Lung (tissue), 12 donors: Measurements from ENCODE around the gene COPS6. TPM values are rescaled to one million over a fixed set of nuclear protein-coding genes. Genes with fewer than 3 reads are reported as not detected.
A peak's percentile ranks its signal among the peaks of the same experiment; 100 is the strongest.

Experiments used
- ATAC-seq: fragments of 200-7000 bp; cut with Tn5 transposase; one replicate; pipeline ENCODE4 v1.9.1; 2020; ENCODE audit warnings: moderate number of reproducible peaks; ENCODE audit not compliant: insufficient read depth, low FRiP score
- DNase-seq, 3 donors: peaks; one replicate each; pipeline ENCODE4 v3.0.0-alpha.2; 2013 to 2017
- H3K27ac ChIP-seq, 2 donors: one replicate each; pipeline ENCODE4 v1.5.1; 2013; ENCODE audit warnings: mild to moderate bottlenecking in 2 of 2, moderate library complexity in 2 of 2, control low read depth in 1 of 2, inconsistent platforms in 1 of 2, low read depth in 1 of 2, low read length in 1 of 2
- H3K27me3 ChIP-seq, 3 donors: one replicate each; pipeline ENCODE4 v1.5.1; 2013; ENCODE audit warnings: low read length in 2 of 3; ENCODE audit not compliant: control insufficient read depth in 3 of 3, insufficient read depth in 3 of 3
- H3K36me3 ChIP-seq, 4 donors: one replicate each; pipeline ENCODE4 v1.5.1; 2013; ENCODE audit warnings: low read length in 4 of 4, mild to moderate bottlenecking in 1 of 4, moderate library complexity in 1 of 4; ENCODE audit not compliant: control insufficient read depth in 4 of 4, insufficient read depth in 4 of 4
- H3K4me1 ChIP-seq, 5 donors: one replicate each; pipeline ENCODE4 v1.5.1; 2013; ENCODE audit warnings: low read length in 5 of 5, mild to moderate bottlenecking in 2 of 5, moderate library complexity in 1 of 5; ENCODE audit not compliant: control insufficient read depth in 5 of 5, insufficient read depth in 5 of 5
- H3K4me3 ChIP-seq: one replicate; pipeline ENCODE4 v1.5.1; 2013; ENCODE audit warnings: mild to moderate bottlenecking, control low read depth, moderate library complexity
- H3K9ac ChIP-seq, 2 donors: one replicate each; pipeline ENCODE4 v1.5.1; 2013; ENCODE audit warnings: low read length in 2 of 2, control low read depth in 1 of 2; ENCODE audit not compliant: insufficient read depth in 1 of 2
- H3K9me3 ChIP-seq, 4 donors: one replicate each; pipeline ENCODE4 v1.5.1; 2013; ENCODE audit warnings: low read length in 3 of 4, mild to moderate bottlenecking in 1 of 4, moderate library complexity in 1 of 4; ENCODE audit not compliant: control insufficient read depth in 4 of 4, insufficient read depth in 3 of 4
- CTCF ChIP-seq: IDR thresholded peaks from 2 replicates; pipeline ENCODE4 v1.5.1; 2012; ENCODE audit warnings: mild to moderate bottlenecking; ENCODE audit errors: control extremely low read depth, extremely low read depth
- WGBS, 2 donors: extraction: QIAGEN DNeasy Blood & Tissue Kit; methylation state at CpG; one replicate each; pipeline ENCODE4 v1.1.7; 2013; 5-methylcytosine and 5-hydroxymethylcytosine counted together
- polyA plus RNA-seq, 2 donors: library from polyadenylated mRNA; stranded (reverse); fragments of 200-250 nt; gene quantifications; one replicate each; pipeline ENCODE4 v1.2.1, GENCODE V29; 2013
- total RNA-seq, 2 donors: library from RNA; depleted of rRNA in 1 of 2; stranded (reverse); fragments of >200 nt in 1 of 2; gene quantifications; one replicate each; pipeline ENCODE4 v1.2.1, GENCODE V29; 2014 to 2021
- donor health status: control.
- donor health status: control.
- donor health status: Bipolar disorder and iron deficiency.
- donor health status: healthy.
- donor health status: DM: yes; HTN: yes; CAD: no.

COPS6 gene
- total and polyA plus RNA-seq, 4 donors = 66.1 to 108 (median 89.9) TPM

GRCh38 chr7:100048680-100049079 lies 40.1 kb upstream of the COPS6 start:
- ATAC-seq (no peak), DNase-seq (no peak)
- Histone ChIP-seq H3K27ac (no peak overlapping the region), H3K27me3 (no peaks in the 10 kb centered on the region), H3K4me1 (peaks cover 0 to 8% (median 2%) of the 10 kb centered on the region in 5 donors), H3K4me3 (no peak overlapping the region), H3K9ac (no peak overlapping the region), H3K36me3 (peaks cover 0 to 4% (median 1%) of the 10 kb centered on the region in 4 donors), H3K9me3 (peaks cover 0 to 3% (median 0%) of the 10 kb centered on the region in 4 donors)
- no peak for TF ChIP-seq CTCF
- WGBS, 2 donors = 91 to 93% methylated on average over 4 of the region's 4 CpGs

- DNase-seq = peak; percentile 90 to 92 (median 91)
- peak; percentile 3 for TF ChIP-seq CTCF
- Histone ChIP-seq H3K9me3 (peaks cover 0 to 3% (median 0%) of the 10 kb centered on the region in 4 donors), H3K36me3 (peaks cover 0 to 4% (median 1%) of the 10 kb centered on the region in 4 donors), H3K27me3 (no peaks in the 10 kb centered on the region), H3K4me1 (peaks cover 0 to 8% (median 2%) of the 10 kb centered on the region in 5 donors), H3K4me3 (peak within 1 kb of the TSS; percentile 80), H3K27ac (peak within 1 kb of the TSS; percentile 82 to 98), H3K9ac (peak within 1 kb of the TSS; percentile 29 to 97)
- 1% methylated on average over 46 to 47 of the region's 47 CpGs for WGBS, 2 donors
- peak; percentile 91 for ATAC-seq
Measured at GRCh38 chr7:100049441-100050291, 39.1 kb upstream of the COPS6 start, which contains the start of gene ZSCAN21. Gene ZSCAN21 (plus strand): TSS chr7:100049774. CDS start chr7:100057007, 7,233 bp downstream.

GRCh38 chr7:100051611-100052010 lies 37.2 kb upstream of the COPS6 start:
- Histone ChIP-seq H3K4me1 (peaks cover 0 to 8% (median 2%) of the 10 kb centered on the region in 5 donors), H3K9me3 (peaks cover 0 to under 1% (median 0%) of the 10 kb centered on the region in 4 donors), H3K27ac (no peak overlapping the region), H3K9ac (no peak overlapping the region), H3K4me3 (no peak overlapping the region), H3K27me3 (no peaks in the 10 kb centered on the region), H3K36me3 (peaks cover 0 to 5% (median 2%) of the 10 kb centered on the region in 4 donors)
- TF ChIP-seq CTCF = no peak
- DNase-seq (no peak), ATAC-seq (no peak)
- 87 to 95% methylated on average over 3 of the region's 3 CpGs for WGBS, 2 donors
